ENCODE measurements around the gene CLIC1. TPM values are rescaled to one million over a fixed set of nuclear protein-coding genes. Genes with fewer than 3 reads are reported as not detected.

The CLIC1 gene
- 469 and 552 TPM in 2 replicates for total RNA-seq

DNA sequence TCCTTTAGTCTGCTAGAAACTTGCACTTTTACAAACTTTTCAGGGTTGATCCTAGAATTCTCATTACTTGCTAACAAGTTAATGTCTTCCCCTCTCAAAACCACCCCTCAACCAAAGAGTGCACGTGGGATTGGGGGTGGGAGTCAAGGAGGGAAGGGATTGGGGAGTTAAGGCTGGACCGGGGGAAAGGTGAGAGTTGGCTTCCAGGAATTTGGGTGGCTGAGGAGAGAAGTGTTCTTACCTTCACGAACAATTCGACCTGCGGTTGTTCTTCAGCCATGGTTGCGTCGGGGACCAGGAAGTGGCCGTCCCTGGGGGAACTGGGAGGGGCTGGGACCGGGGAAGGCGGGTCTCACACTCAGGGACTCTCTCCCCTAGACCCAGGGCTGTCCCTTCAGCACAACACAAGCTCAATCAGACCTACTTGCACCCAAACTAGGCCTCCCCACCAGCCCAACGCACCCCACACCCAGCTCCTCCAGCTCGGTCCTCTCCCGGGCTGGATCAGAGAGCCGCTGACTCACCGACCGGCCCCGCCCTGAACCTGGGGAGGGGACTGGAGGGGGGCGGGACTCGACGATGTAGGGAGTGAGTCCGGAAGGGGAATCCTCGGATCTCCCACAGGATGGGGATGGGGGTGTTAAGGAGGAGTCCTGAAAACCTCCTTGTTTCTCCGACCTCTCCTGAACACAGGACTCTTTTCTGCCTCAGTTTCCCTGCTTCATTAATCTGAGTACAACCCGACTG is at the start of gene CLIC1:
TSS of gene CLIC1 (minus strand) at position 510 of the 747 bp plus-strand sequence. CDS start at position 280, 230 bp downstream.
- DNase-seq (ENCODE audit: low read depth in 2 of 2), result peak; percentile 78 to 82

- DNase-seq (ENCODE audit: low read depth in 2 of 2), result no peak
These were observed 49.1 kb upstream of the CLIC1 start for GRCh38 chr6:31785475-31785874.

- DNase-seq (ENCODE audit: low read depth in 2 of 2), result no peak
These were observed 48.0 kb upstream of the CLIC1 start for GRCh38 chr6:31784098-31784925.

- no peak for DNase-seq (ENCODE audit: low read depth in 2 of 2)
These were observed 46.0 kb upstream of the CLIC1 start for GRCh38 chr6:31782126-31782855.

DNA sequence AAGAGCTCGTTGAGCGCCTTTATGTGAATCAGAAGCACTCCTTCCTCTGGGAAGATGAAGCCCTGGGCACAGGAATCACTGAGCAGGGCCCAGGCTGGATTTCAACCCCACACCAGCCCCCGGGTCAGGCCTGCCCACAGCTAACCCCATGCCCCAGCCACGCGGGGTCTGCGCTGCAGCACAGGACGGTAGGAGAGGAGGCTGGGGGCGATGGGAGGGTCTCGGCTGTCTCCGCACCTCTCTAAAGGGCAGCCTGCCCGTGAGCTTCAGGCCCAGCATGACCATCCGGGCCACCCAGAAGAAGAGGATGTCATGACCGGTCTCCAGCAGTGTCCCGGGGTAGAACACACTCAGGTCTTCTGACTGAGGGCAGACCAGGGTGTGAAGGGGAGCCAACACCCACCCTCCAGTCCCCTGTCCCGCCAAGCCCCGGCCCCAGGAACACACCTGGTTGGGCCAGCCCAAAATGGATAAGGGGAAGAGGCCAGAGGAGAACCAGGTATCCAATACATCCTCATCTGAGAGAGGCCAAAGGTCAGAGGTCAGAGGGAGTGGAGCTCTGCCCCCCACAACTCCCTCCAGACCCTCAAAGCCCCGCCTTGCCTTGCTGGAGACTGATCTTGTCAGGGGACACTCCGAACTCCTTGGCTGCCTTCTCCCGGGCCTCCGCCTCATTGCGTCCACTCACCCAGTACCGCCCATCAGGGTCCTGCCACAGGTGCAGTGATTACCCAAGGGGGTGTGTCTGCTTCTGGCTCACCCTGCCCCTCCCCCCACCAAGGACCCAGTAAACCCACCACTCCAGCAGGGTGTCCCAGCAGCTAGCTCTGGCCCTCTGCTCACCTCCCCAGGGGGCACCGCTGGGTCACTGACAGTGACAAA is 45.2 kb upstream of the CLIC1 start:
- DNase-seq (ENCODE audit: low read depth in 2 of 2), result no peak

GRCh38 chr6:31780507-31781243 is 44.3 kb upstream of the CLIC1 start:
- no peak for DNase-seq (ENCODE audit: low read depth in 2 of 2)

GRCh38 chr6:31779908-31780307 is 43.6 kb upstream of the CLIC1 start:
- no peak for DNase-seq (ENCODE audit: low read depth in 2 of 2)

DNA sequence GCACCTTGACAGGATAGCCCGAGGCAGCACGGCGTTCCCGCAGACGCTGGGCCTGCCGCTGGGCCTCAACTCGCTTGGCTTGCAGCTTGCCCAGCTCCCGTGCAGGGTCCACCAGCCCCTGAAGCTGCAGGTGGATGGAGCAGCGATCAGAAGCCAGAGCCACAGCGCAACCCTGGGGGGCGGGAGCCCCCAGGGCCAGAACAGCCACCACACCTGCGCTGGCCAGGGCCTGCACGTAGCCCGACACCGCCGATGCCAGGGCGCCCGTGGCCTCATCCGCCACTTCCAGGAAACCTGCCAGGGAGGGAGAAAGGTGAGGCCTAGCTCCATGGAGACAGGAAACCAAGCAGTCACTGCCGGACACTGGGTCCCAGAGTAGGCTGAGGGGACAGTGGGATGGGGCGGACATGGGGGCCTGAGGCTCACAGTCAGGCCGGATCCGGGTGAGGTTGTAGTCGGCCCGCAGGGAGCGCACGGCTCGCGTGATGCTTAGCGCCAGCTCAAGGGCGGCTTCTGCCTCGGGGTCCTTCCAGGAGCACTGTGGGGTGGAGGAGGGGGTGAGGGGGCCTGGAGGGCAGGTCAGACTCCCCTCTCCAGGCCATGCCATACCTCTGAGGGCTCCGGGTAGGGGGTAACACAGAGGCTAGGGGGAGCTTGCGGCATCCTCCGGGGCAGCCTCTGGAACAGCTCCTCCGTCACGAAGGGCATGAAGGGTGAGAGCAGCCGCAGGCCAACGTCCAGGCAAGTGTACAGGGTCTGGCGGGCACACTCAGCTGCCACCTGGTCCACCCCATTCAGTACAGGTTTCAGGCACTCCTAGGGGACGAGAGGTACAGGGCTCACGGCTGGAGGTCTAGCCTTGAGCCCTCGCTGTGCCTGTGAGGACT is 42.9 kb upstream of the CLIC1 start:
- DNase-seq (ENCODE audit: low read depth in 2 of 2), result no peak

- DNase-seq (ENCODE audit: low read depth in 2 of 2), result no peak
These were observed 41.9 kb upstream of the CLIC1 start for GRCh38 chr6:31778193-31778592.

DNA sequence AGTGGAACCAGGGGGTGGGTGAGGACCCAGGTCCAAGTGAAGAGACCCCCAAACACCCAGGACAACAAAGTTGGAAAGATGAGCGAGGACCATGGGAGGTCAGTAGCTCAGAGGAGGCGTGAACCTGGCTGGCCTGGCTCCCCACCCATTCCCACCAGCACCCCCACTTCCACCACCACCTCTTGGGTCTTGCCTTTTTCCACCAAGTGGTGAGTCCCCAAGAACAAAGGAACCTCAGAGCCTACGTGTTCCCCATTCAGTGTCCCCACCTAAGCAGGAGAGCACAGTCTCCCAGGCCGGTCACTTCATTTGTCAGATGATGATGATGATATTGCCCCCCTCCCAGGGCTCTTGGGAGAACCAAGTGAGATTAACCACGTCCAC is 41.3 kb upstream of the CLIC1 start:
- DNase-seq (ENCODE audit: low read depth in 2 of 2), result no peak

GRCh38 chr6:31776989-31777666 is 40.8 kb upstream of the CLIC1 start, which contains the start of gene VWA7:
TSS of gene VWA7 (minus strand) at chr6:31777328. CDS start at chr6:31776779, 549 bp downstream.
- DNase-seq (ENCODE audit: low read depth in 2 of 2), result peak; percentile 51 to 55

DNA sequence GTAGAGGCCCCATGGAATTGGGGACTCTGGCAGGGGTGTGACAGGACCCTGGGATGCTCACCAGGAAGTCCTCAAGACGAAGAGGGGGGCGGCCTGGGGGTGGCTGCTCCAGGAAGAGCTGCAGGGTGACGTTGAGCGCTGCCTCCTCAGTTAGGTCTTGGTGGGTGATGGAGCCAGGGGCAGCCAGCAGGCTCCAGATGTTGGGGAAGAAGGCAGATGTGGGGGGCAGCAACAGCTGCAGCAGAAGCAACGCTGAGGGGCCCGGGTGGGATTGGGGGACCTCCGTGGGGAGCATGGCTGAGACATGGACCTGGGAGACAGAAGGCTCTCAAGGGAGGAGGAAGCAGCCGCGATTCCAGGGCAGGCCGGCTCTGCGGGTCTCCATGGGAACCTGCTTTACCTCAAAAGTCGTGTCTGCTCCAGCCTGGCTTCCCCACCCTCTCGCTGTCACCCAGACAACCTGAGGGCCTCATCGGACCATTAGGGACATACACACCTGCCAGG is 40.2 kb upstream of the CLIC1 start:
- no peak for DNase-seq (ENCODE audit: low read depth in 2 of 2)

DNA sequence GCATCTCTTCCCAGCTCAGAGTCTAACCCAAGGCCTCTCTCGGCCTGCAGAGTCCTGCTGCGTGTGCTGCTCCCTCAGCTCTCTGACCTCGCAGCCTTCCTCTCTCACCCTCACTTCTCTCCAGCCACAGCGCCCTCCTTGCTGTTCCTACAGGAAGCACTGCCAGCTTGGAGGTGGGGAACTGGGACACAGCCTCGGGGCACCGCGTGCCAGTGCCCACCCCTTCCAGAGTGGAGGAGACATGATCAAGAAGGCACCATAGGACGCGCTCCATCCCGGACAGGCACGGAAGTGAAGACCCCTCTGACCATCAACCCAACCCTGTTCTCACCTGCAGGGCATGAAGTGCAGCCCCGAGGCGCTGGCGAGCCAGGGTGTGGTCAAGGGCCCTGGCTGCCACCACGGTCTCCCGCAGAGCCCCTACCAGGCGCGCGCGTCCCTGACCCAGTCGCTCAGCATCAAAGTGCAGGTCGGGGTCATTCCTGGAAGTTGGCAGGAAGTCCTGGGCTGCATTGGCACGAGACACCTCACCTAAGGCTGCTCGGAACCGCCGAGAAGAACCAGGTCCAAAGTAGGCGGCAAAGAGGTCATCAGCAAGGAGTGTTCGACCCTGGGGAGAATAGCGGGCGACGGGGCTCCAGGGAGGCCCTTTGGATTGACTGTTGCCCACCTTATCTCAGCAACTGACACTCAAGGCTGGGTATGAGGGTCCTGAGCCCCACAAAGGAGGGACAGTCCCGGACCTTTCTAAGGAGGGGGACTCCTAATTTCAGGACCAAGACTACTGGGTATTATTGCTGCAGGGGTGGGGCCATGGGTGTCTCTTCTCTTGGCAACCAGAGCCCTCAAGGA is 39.5 kb upstream of the CLIC1 start:
- DNase-seq (ENCODE audit: low read depth in 2 of 2), result no peak

DNA sequence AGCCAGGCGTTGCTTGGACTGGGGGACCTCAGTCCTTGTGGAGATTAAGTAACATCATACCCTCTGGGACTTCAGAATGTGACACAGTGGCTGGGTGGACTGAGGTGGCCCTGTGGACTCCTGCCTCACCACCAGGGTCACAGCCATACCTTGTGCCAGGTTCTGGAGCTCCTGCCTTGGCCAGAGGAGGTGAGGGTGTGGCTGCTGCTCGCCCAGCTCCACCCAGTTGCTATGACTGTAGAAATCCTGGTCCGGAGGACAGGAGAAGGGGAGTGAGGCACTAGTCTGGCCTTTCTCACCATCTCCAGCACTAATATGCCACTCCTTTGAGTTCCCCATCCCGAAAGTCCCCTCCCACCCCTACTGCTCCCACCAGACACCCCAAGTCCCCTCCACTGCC is 38.9 kb upstream of the CLIC1 start:
- no peak for DNase-seq (ENCODE audit: low read depth in 2 of 2)

DNA sequence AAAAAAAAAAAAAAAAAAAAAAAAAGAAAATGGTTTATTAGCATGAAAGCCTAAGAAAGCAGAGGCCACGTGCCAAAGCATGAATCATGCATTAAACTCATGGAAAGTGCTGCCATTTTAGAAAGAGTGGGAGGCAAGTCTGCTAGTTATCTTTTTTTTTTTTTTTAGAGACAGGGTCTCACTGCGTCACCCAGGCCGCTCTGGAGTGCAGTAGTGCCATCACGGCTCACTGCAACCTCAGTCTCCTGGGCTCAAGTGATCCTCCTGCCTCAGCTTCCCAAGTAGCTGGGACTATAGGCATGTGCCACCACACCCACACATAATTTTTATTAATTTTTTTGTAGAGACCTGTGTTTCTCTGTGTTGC is 35.6 kb upstream of the CLIC1 start:
- DNase-seq (ENCODE audit: low read depth in 2 of 2), result no peak

DNA sequence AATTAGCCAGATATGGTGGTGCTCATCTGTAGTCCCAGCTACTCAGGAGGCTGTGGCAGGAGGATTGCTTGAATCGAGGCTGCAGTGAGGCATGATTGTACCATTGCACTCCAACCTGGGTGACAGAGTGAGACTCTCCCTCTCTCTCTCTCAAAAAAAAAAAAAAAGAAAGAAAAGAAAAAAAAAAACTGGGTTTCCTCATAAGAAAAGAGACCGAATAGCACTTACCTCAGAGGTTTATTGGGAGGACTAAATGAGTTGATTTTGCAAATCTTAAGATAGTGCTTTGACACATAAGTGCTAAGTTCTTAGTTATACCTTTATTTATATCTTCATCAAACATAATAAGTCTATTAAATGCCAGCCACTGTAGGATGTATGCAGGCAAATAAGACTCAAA is 34.5 kb upstream of the CLIC1 start:
- DNase-seq (ENCODE audit: low read depth in 2 of 2), result no peak

DNA sequence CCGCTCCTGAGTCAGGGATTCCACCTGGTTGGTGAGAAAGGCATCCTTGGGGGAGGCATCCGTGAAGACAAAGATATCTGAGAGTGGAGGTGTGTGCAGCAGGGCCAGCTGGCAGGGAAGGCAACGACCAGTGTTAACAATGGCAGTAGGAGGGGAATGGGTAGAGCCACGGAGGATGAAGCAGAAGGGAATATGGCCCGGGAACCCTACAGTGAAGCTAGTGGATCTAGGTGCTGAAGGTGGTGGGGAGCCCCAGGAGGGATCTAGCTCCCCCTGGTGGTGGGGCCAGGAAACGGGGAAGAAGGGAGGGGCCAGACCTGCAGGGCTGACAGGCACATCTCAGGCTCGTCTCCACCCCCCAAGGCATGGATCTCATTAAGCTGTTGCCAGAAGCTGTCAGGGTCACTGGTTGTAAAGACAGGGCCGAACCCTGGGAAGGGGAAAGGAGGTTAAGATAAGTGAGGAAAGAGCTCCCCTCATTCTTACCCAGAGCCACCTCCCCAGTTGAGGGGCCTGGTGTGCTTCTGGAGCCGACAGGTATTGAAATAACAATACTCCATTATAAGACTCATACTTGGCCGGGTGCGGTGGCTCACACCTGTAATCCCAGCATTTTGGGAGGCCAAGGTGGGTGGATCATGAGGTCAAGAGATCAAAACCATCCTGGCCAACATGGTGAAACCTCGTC is 33.5 kb upstream of the CLIC1 start:
- peak; percentile 59 to 73 for DNase-seq (ENCODE audit: low read depth in 2 of 2)

All from lung microvascular endothelial cell (primary cell).